ENCODE results near the gene SATL1. TPM values are rescaled to one million over a fixed set of nuclear protein-coding genes. Genes with fewer than 3 reads are reported as not detected.
"Not testable (repeated sequence)": the region's sequence is repeated elsewhere in the genome, so short reads cannot be mapped to it uniquely, and the experiment has no call there.

The SATL1 gene
- total RNA-seq, 2 donors from 2014 or later = not detected

DNA sequence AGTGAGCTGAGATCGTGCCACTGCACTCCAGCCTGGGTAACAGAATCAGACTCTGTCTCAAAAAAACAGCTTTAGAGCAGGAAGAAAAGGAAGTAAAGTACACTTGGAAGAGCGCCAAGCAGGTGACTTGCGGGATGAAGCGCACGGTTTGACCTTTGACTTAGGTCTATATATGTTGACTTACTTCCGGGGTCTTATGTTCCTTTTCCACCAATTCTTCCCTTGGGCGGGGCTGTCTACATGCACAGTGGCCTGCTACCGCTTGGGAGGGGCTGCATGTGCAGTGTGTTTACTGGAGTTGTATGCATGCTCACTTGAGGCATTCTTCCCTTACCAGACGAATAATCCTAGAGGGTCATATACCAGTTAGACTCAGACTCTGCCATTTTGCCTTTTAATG, 131.3 kb downstream of the SATL1 start:
- intact Hi-C loops (cut with DNase I) = loop anchor here (10.0 kb wide), 1 partner anchor 433 kb away; no protein-coding TSS in a partner anchor
- DNase-seq (ENCODE audit: low spot score) = peak; percentile 49

DNA sequence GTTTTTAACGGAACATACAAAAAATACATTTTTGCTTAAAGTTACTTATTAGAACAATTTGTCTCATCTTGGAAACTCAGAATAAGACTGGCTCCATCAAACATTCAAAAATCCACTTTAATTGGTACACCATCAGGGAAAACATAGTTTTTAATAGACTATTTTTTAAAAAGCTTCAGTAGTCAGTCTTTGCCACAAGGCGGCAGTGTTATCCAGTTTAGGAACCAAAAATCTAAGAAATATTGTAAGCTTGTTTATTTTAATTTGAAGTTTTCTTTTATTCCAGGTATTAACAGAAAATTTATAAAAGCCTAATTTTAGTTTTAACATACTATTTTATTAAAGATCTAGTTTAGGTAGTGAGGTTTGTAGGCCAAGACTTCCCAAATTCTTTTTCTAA, 132.2 kb downstream of the SATL1 start:
- intact Hi-C loops (cut with DNase I) = loop anchor here (10.0 kb wide), 1 partner anchor 433 kb away; no protein-coding TSS in a partner anchor
- no peak for DNase-seq (ENCODE audit: low spot score)

DNA sequence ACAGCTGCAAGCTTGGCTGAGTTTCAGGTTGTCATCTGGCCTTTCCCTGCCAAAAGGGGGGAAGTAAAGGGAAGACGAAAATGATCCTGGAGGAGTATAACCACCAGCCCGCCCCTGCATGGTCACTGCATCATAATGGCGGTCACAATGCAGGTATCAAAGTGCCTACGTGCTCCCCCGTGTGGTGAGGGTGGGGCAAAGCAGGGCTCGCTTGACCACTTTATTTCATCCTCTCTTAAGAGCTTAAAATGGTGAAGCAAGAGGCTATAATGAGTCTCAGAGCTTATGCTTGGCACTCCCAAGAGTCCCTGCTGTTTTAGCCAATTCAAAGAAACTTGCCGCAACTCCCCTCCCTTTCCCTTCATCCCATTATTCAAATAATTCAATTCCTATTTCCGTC, 134.3 kb downstream of the SATL1 start:
- DNase-seq (ENCODE audit: low spot score) = peak; percentile 51
- intact Hi-C loops (cut with DNase I) = no loop called here

DNA sequence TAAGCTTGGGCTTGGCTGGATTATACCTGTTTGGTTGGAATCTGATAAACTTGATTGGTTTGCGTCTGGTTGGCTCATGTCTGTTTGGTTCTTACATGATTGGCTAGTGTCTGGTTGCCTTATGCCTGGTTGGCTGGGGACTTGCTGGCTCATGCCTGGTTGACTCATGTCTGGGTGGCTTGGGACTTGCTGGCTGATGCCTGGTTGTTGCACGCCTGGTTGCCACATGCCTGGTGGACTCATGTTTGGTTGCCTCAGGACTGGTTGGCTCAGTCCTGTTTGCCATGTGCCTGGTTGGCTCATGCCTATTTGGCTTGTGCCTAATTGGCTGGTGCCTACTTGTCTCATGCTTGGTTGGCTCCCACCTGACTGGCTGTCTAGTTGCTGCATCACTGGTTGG, 135.4 kb downstream of the SATL1 start:
- intact Hi-C loops (cut with DNase I) = no loop called here
- peak; percentile 56 for DNase-seq (ENCODE audit: low spot score)

DNA sequence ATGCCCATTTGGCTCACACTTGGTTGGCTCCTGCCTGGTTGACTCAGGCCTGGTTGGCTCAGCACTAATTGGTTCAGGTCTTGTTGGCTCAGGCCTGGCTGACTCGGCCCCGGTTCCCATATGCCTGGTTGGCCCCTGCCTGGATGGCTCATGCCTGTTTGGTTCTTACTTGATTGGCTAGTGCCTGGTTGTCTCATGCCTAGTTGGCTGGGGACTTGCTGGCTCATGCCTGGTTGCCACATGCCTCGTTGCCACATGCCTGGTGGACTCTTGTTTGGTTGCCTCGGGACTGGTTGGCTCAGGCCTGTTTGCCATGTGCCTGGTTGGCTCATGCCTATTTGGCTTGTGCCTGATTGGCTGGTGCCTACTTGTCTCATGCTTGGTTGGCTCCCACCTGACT, 136.2 kb downstream of the SATL1 start:
- DNase-seq (ENCODE audit: low spot score) = peak; percentile 67
- intact Hi-C loops (cut with DNase I) = no loop called here

DNA sequence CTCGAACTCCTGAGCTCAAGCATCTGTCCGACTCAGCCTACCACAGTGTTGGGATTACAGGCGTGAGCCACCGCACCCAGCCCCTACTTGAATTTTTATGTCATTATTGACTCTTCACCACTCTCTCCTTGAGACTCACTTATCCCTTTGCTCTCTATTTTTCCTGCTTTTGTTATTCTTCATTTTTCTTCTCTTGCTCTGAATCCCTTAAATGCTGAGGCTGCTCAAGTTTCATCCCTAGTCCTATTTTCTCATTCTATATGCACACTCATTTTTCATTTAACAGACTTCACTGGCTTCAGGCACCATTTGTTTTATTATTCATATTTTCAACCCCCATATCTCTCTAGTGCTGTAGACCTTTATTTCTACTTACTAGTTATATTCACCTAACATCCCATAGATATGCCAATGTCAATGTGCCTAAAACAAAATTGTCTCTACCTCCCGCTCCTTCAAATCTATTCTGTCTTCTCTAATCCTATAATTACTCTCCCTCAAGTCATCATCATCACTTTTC, 154.2 kb downstream of the SATL1 start:
- intact Hi-C loops (cut with DNase I) = no loop called here
- DNase-seq (ENCODE audit: low spot score) = no peak

DNA sequence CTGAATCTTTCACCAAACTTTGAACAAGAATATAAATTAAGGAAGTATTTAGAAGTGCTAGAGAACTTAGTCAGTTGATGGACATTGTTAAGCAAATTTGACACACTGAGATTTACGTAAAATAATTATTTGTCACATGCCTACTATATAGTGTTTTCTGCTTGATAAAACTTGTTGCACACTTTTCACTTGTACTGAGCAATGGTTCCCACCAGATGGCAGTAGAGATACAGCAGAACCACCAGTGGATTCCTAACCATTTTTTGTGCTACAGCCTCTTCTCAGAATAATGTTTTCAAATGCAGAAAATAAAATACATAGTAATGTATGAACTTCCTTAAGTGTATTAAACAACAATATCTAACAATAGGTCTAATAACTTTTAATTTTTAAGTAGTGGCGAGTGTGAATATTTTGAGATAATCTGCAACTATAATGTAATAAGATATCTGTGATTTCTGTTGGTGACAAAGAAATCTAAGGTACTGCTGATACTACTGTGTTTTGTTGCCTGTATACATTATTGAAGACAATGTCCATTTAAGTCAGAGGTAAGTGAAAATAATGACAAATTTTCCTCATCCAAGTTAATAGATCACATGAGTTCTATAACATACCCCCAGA, 158.7 kb downstream of the SATL1 start:
- DNase-seq (ENCODE audit: low spot score) = no peak
- intact Hi-C loops (cut with DNase I) = no loop called here

DNA sequence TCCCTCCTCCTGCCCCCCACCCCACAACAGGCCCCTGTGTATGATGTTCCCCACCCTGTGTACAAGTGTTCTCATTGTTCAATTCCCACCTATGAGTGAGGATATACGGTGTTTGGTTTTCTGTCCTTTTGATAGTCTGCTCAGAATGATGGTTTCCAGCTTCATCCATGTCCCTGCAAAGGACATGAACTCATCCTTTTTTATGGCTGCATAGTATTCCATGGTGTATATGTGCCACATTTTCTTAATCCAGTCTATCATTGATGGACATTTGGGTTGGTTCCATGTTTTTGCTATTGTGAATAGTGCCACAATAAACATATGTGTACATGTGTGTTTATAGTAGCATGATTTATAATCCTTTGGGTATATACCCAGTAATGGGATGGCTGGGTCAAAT, 166.3 kb downstream of the SATL1 start:
- intact Hi-C loops (cut with DNase I); DNase-seq (ENCODE audit: low spot score): not testable (repeated sequence)

DNA sequence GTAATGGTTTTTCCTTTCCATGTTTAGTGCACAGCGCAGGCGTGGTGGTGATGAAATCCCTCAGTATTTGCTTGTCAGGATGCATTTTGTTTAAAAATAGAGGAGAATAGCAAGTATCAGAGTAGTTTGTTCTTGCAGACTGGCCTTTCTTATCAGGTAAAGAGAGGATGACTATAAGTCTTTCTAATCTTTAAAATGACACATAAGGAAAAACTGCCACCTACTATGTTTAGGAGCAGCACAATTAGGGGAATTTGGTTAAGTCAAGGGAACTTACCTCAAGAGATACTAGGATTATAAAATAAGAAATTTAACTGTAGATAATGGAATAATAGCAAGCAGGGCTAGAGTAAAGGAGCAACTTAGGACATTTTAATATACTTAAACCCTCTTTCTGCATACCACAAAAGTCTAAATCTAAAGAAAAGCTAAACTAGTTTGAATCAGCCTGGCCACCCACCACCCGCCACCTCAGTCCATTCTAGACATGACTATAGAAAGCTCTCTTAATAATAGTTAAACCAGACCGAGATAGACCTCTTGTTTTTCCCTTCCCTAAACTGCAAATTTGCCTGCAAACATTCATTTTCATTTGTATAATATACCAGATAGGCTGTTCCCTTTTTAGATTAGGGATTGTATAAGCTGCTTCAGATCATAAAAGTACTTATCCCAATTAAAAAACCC, 177.9 kb downstream of the SATL1 start:
- intact Hi-C loops (cut with DNase I) = no loop called here
- DNase-seq (ENCODE audit: low spot score) = no peak

DNA sequence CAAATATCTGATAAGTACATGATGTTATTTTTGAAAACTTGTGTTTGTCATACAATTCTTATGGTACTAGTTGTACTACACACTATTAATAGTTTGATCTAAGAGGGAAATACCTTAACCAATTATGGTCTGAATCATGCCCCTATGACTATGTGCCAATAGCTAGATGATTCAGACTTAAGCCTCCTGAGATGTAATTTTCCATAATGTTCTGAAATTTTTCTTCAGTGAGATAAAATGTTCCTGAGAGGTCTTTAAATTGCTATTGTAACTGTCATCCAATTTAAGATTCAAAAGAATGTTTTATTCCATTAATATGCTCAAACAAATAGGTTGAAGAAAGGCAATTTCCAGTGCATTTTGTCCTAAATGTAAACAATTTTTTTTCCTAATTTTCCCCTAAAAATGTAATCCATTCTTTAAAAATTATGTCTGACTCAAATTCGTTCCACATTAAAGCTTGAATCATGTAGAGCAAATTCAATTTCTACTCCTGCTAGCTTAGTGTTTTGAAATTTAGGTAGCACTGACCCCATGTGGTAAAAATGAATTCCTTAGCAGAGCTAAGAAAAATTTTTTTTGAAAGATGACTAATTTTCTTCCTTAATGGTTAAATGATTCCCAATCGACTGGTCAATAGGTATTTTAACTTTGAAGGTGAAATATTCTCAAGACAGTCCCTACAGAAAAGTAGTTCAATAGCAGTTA, 190.8 kb downstream of the SATL1 start:
- DNase-seq (ENCODE audit: low spot score) = no peak
- intact Hi-C loops (cut with DNase I) = no loop called here

DNA sequence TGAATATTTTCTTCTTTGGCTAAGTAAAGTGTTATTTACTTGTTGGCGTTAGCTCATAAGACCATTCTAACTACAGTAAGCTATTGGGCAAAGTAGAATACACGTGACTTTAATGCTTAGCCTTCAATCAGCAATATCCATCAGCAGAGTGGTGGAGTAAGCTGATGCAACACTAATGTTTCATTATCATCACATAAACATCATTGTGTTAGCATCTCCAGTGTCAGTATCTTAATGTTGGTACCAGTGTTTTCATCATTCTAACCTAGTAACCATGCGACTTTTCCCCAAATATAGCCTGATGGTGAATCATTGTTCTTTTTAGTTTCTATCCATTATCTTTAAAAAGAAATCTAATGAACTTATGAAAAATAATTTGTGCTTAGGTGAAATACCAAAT, 191.4 kb downstream of the SATL1 start:
- DNase-seq (ENCODE audit: low spot score) = no peak
- intact Hi-C loops (cut with DNase I) = no loop called here

DNA sequence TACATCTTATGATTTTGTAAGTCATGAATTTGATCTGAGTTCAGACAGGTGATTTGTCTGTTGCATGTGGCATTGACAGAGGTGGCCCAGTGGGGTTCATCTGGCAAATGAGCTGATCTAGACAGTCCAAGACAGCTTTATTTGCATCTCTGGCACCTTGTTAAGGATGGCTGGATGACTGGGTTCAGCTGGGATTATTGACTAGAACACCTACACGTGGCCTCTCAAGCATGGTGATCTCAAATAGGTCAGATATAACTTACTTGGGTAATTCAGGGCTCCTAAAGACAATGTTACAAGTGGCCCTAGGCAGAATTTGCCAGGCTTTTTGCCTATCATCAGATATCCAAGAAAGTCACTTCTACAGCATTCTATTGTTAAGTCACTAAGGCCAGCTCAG, 192.0 kb downstream of the SATL1 start:
- no peak for DNase-seq (ENCODE audit: low spot score)
- intact Hi-C loops (cut with DNase I) = no loop called here

Other genes starting within 250 kb of the SATL1 start
- gene APOOL, start 239.9 kb downstream of the SATL1 start, total RNA-seq = 10 to 100 TPM; 36.7 to 46.4 TPM
- 1 to 10 TPM; 3.2 to 4.7 TPM for gene ZNF711, start 212 bp upstream of the SATL1 start, total RNA-seq
- gene POF1B, start 135.9 kb upstream of the SATL1 start, total RNA-seq = 1 to 10 TPM; 1.0 to 1.5 TPM